WTC11 (cell line): ENCODE measurements around the gene NLGN1. TPM values are rescaled to one million over a fixed set of nuclear protein-coding genes. Genes with fewer than 3 reads are reported as not detected.
A peak's percentile ranks its signal among the peaks of the same experiment; 100 is the strongest.

ENCODE experiments used
- ATAC-seq: fragments of 200-7000 bp; cut with Tn5 transposase; 2 replicates; pipeline ENCODE4 v1.10.0; 2021; ENCODE audit warnings: mild to moderate bottlenecking, moderate library complexity
- CTCF ChIA-PET: fragments of 300-600 bp; sonication (Branson Sonifier 250); formaldehyde crosslinking; loops from one replicate; lab custom pipeline; 2021; ENCODE audit warnings: antibody characterized with exemption; lab: Charles Lee
- POLR2A ChIA-PET: fragments of 350-600 bp; sonication (Branson Sonifier 250); formaldehyde crosslinking; loops from one replicate; lab custom pipeline; 2021; ENCODE audit warnings: antibody characterized with exemption; lab: Charles Lee
- DNase-seq: peaks from one replicate; pipeline ENCODE4 v3.0.0; 2021; ENCODE audit warnings: low spot score
- H3K27ac Mint-ChIP-seq: 2 replicates; pipeline ENCODE4 v1.8.0; 2021; ENCODE audit warnings: mixed read lengths
- H3K27me3 Mint-ChIP-seq: 2 replicates; pipeline ENCODE4 v1.8.0; 2021; ENCODE audit warnings: low read depth, mild to moderate bottlenecking, moderate library complexity, mixed read lengths
- H3K36me3 Mint-ChIP-seq: 2 replicates; pipeline ENCODE4 v1.8.0; 2021; ENCODE audit warnings: mixed read lengths
- H3K4me1 Mint-ChIP-seq: 2 replicates; pipeline ENCODE4 v1.8.0; 2022; ENCODE audit warnings: mixed read lengths
- H3K4me3 Mint-ChIP-seq: 2 replicates; pipeline ENCODE4 v1.8.0; 2021; ENCODE audit warnings: mild to moderate bottlenecking, moderate library complexity, mixed read lengths
- H3K9me3 Mint-ChIP-seq: 2 replicates; pipeline ENCODE4 v1.8.0; 2021; ENCODE audit warnings: mixed read lengths
- IRF1 ChIP-seq: sonication (generic); formaldehyde crosslinking; IDR thresholded peaks from 2 replicates; pipeline ENCODE4 v1.8.0; 2023; ENCODE audit warnings: missing genetic modification reagents
- IRF2 ChIP-seq: sonication (generic); formaldehyde crosslinking; IDR thresholded peaks from 2 replicates; pipeline ENCODE4 v1.8.0; 2022; ENCODE audit warnings: low read depth, missing genetic modification reagents, borderline replicate concordance
- MLX ChIP-seq: sonication (generic); formaldehyde crosslinking; IDR thresholded peaks from 2 replicates; pipeline ENCODE4 v1.8.1; 2023; ENCODE audit warnings: mild to moderate bottlenecking, missing genetic modification reagents, moderate library complexity
- NFATC4 ChIP-seq: fragments of 250-450 bp; sonication (Bioruptor Pico); IDR thresholded peaks from 2 replicates; pipeline ENCODE4 v1.9.0; 2021; ENCODE audit warnings: mild to moderate bottlenecking
- NR1H2 ChIP-seq: sonication (generic); formaldehyde crosslinking; IDR thresholded peaks from 2 replicates; pipeline ENCODE4 v1.9.0; 2021; ENCODE audit warnings: mild to moderate bottlenecking, moderate library complexity, missing genetic modification reagents
- PRDM15 ChIP-seq: sonication (generic); formaldehyde crosslinking; IDR thresholded peaks from 2 replicates; pipeline ENCODE4 v1.8.0; 2022; ENCODE audit warnings: missing genetic modification reagents
- RELA ChIP-seq: sonication (generic); formaldehyde crosslinking; IDR thresholded peaks from 2 replicates; pipeline ENCODE4 v1.8.1; 2022; ENCODE audit warnings: missing genetic modification reagents, mild to moderate bottlenecking, borderline replicate concordance
- SOX15 ChIP-seq: fragments of 250-450 bp; sonication (Bioruptor Pico); IDR thresholded peaks from 2 replicates; pipeline ENCODE4 v1.9.0; 2021; ENCODE audit warnings: mild to moderate bottlenecking
- SP1 ChIP-seq: sonication (generic); formaldehyde crosslinking; conservative IDR thresholded peaks from 2 replicates; pipeline ENCODE4 v1.8.1; 2022; ENCODE audit warnings: missing genetic modification reagents
- USF2 ChIP-seq: sonication (generic); formaldehyde crosslinking; IDR thresholded peaks from 2 replicates; pipeline ENCODE4 v1.8.1; 2023; ENCODE audit warnings: mild to moderate bottlenecking, missing genetic modification reagents, moderate library complexity
- total RNA-seq: library from RNA; stranded (reverse); gene quantifications from 3 replicates; pipeline ENCODE4 v1.2.3, GENCODE V29; 2021
- TF ChIP-seq, protein P1 (sequence below): fragments of 250-450 bp; sonication (Bioruptor Pico); IDR thresholded peaks from 2 replicates; pipeline ENCODE4 v1.9.0; 2021; ENCODE audit warnings: mild to moderate bottlenecking
- TF ChIP-seq, protein P2 (sequence below): sonication (generic); formaldehyde crosslinking; conservative IDR thresholded peaks from 2 replicates; pipeline ENCODE4 v1.8.1; 2022; ENCODE audit warnings: mild to moderate bottlenecking, missing genetic modification reagents
- TF ChIP-seq, protein P3 (sequence below): sonication (generic); formaldehyde crosslinking; IDR thresholded peaks from 2 replicates; pipeline ENCODE4 v1.8.0; 2022; ENCODE audit warnings: mild to moderate bottlenecking, missing genetic modification reagents
- TF ChIP-seq, protein P4 (sequence below): sonication (generic); formaldehyde crosslinking; IDR thresholded peaks from 2 replicates; pipeline ENCODE4 v1.8.1; 2023; ENCODE audit warnings: mild to moderate bottlenecking, missing genetic modification reagents

The NLGN1 gene
- total RNA-seq, 1 experiment from 2014 or later: 12.4 TPM

GRCh38 chr3:173911446-173911845 is 513.9 kb downstream of the NLGN1 start:
- ATAC-seq (no peak), DNase-seq (no peak)
- TF ChIP-seq, protein P1, sequence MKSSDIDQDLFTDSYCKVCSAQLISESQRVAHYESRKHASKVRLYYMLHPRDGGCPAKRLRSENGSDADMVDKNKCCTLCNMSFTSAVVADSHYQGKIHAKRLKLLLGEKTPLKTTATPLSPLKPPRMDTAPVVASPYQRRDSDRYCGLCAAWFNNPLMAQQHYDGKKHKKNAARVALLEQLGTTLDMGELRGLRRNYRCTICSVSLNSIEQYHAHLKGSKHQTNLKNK (CRISPR knock-in tag): no peak
- TF ChIP-seq SP1 (CRISPR knock-in tag) (no peak), SOX15 (CRISPR knock-in tag) (no peak), USF2 (CRISPR knock-in tag) (peak; percentile 56)
- Mint-ChIP-seq H3K4me3 (no peak overlapping the region), H3K9me3 (no peaks in the 10 kb centered on the region), H3K27ac (0 out of 2 replicates have a peak overlapping the region, but pooled peaks have one; percentile 37), H3K36me3 (no peaks in the 10 kb centered on the region), H3K4me1 (peaks cover 47% of the 10 kb centered on the region), H3K27me3 (no peaks in the 10 kb centered on the region)
- POLR2A ChIA-PET: no interaction called here
- CTCF ChIA-PET: no interaction called here

GRCh38 chr3:173912126-173912525 is 514.6 kb downstream of the NLGN1 start:
- no peak for DNase-seq
- CTCF ChIA-PET: no interaction called here
- Mint-ChIP-seq H3K4me1 (peaks cover 47% of the 10 kb centered on the region), H3K36me3 (no peaks in the 10 kb centered on the region), H3K27me3 (no peaks in the 10 kb centered on the region), H3K9me3 (no peaks in the 10 kb centered on the region), H3K4me3 (no peak overlapping the region)
- no peak for ATAC-seq
- POLR2A ChIA-PET: no interaction called here
- TF ChIP-seq, protein P2, sequence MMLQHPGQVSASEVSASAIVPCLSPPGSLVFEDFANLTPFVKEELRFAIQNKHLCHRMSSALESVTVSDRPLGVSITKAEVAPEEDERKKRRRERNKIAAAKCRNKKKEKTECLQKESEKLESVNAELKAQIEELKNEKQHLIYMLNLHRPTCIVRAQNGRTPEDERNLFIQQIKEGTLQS (CRISPR knock-in tag): no peak
- TF ChIP-seq USF2 (CRISPR knock-in tag) (no peak), NFATC4 (no peak), RELA (CRISPR knock-in tag) (no peak), IRF2 (no peak), NR1H2 (CRISPR knock-in tag) (no peak), PRDM15 (no peak), MLX (CRISPR knock-in tag) (no peak), IRF1 (CRISPR knock-in tag) (no peak)
- TF ChIP-seq, protein P3, sequence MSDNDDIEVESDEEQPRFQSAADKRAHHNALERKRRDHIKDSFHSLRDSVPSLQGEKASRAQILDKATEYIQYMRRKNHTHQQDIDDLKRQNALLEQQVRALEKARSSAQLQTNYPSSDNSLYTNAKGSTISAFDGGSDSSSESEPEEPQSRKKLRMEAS (CRISPR knock-in tag): no peak
- TF ChIP-seq, protein P4, sequence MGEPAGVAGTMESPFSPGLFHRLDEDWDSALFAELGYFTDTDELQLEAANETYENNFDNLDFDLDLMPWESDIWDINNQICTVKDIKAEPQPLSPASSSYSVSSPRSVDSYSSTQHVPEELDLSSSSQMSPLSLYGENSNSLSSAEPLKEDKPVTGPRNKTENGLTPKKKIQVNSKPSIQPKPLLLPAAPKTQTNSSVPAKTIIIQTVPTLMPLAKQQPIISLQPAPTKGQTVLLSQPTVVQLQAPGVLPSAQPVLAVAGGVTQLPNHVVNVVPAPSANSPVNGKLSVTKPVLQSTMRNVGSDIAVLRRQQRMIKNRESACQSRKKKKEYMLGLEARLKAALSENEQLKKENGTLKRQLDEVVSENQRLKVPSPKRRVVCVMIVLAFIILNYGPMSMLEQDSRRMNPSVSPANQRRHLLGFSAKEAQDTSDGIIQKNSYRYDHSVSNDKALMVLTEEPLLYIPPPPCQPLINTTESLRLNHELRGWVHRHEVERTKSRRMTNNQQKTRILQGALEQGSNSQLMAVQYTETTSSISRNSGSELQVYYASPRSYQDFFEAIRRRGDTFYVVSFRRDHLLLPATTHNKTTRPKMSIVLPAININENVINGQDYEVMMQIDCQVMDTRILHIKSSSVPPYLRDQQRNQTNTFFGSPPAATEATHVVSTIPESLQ (CRISPR knock-in tag): no peak
- TF ChIP-seq, all 79 proteins: peak for 0
- H3K27ac Mint-ChIP-seq: peak overlapping the region; percentile 71
